H1 (cell line): ENCODE measurements around the gene CGN. TPM values are rescaled to one million over a fixed set of nuclear protein-coding genes. Genes with fewer than 3 reads are reported as not detected.

Experiments
- CTCF ChIA-PET: fragments of 300-600 bp; sonication (Branson Sonifier 250); formaldehyde crosslinking; loops from one replicate; lab custom pipeline; 2021; ENCODE audit not compliant: partially characterized antibody; lab: Charles Lee
- POLR2A ChIA-PET: fragments of 300-600 bp; sonication (Branson Sonifier 250); formaldehyde crosslinking; loops from one replicate; lab custom pipeline; 2021; ENCODE audit warnings: inconsistent platforms; ENCODE audit not compliant: partially characterized antibody; lab: Charles Lee
- DNase-seq, 2 experiments: peaks; one replicate each; pipeline versions ENCODE4 v3.0.0 to v3.0.0-alpha.2; 2010 to 2022; ENCODE audit warnings: low spot score in 2 of 2, low read depth in 1 of 2, mixed read lengths in 1 of 2
- FAIRE-seq: peaks from 2 replicates; lab custom pipeline; 2011; peaks lifted over from hg19 to GRCh38; lab: Jason Lieb, UNC
- H2AFZ ChIP-seq: 2 replicates; pipeline ENCODE4 v1.8.1; 2012; ENCODE audit warnings: low read length, inconsistent platforms
- H2AK5ac ChIP-seq: 2 replicates; pipeline ENCODE4 v1.6.1; 2013; ENCODE audit warnings: low read depth, low read length
- H2BK120ac ChIP-seq: replicated peaks from 2 replicates; pipeline ENCODE3; 2013; ENCODE audit warnings: low read depth, low read length, inconsistent platforms
- H2BK12ac ChIP-seq: 2 replicates; pipeline ENCODE4 v1.6.1; 2013; ENCODE audit warnings: low read depth, low read length
- H2BK15ac ChIP-seq: 2 replicates; pipeline ENCODE4 v1.6.1; 2013; ENCODE audit warnings: low read length
- H2BK20ac ChIP-seq: 2 replicates; pipeline ENCODE4 v1.6.1; 2013; ENCODE audit warnings: low read length
- H2BK5ac ChIP-seq: 2 replicates; pipeline ENCODE4 v1.6.1; 2013; ENCODE audit warnings: low read depth, low read length
- H3K14ac ChIP-seq: 2 replicates; pipeline ENCODE4 v1.6.1; 2013; ENCODE audit warnings: inconsistent platforms; ENCODE audit not compliant: insufficient read length
- H3K18ac ChIP-seq: 2 replicates; pipeline ENCODE4 v1.6.1; 2013; ENCODE audit warnings: low read length; ENCODE audit errors: extremely low read depth
- H3K23ac ChIP-seq: 2 replicates; pipeline ENCODE4 v1.6.1; 2013; ENCODE audit warnings: inconsistent platforms; ENCODE audit not compliant: insufficient read length
- H3K23me2 ChIP-seq: 2 replicates; pipeline ENCODE4 v1.6.1; 2013; ENCODE audit warnings: low read depth, low read length
- H3K27ac ChIP-seq: 2 replicates; pipeline ENCODE4 v1.6.1; 2011; ENCODE audit warnings: low read depth, low read length, inconsistent platforms
- H3K27me3 ChIP-seq, 4 experiments: replicated peaks in 1 of 4; 1 replicate in 1 of 4; 2 replicates in 3 of 4; pipeline versions ENCODE4 v1.6.1 to v1.8.1; 2011 to 2013; ENCODE audit warnings: low read length in 3 of 4, mild to moderate bottlenecking in 3 of 4, inconsistent platforms in 2 of 4, mixed read lengths in 2 of 4, moderate library complexity in 1 of 4; ENCODE audit not compliant: control insufficient read depth in 3 of 4, insufficient read depth in 3 of 4; ENCODE audit errors: extremely low read depth in 1 of 4
- H3K36me3 ChIP-seq, 4 experiments: 2 replicates each; pipeline versions ENCODE4 v1.6.1 to v1.8.1; 2011 to 2013; ENCODE audit warnings: mild to moderate bottlenecking in 4 of 4, low read length in 3 of 4, moderate library complexity in 2 of 4, control low read depth in 1 of 4, inconsistent platforms in 1 of 4; ENCODE audit not compliant: insufficient read depth in 4 of 4, control insufficient read depth in 2 of 4
- H3K4ac ChIP-seq: replicated peaks from 2 replicates; pipeline ENCODE3; 2013; ENCODE audit warnings: low read length, low read depth, mixed read lengths, inconsistent platforms; ENCODE audit not compliant: insufficient read length
- H3K4me1 ChIP-seq, 4 experiments: replicated peaks in 1 of 4; 1 replicate in 1 of 4; 2 replicates in 3 of 4; pipeline versions ENCODE4 v1.6.1 to v1.8.1; 2011 to 2013; ENCODE audit warnings: low read length in 3 of 4, inconsistent platforms in 2 of 4, mixed read lengths in 1 of 4; ENCODE audit not compliant: insufficient read depth in 4 of 4, control insufficient read depth in 3 of 4
- H3K4me2 ChIP-seq, 2 experiments: 2 replicates each; pipeline versions ENCODE4 v1.6.1 to v1.8.1; 2011 to 2013; ENCODE audit warnings: low read depth in 2 of 2, low read length in 2 of 2, control low read depth in 1 of 2, inconsistent platforms in 1 of 2, mild to moderate bottlenecking in 1 of 2; ENCODE audit not compliant: insufficient read depth in 1 of 2
- H3K4me3 ChIP-seq, 4 experiments: fragments of 200-600, 300-600 bp in 1 of 4; sonication (generic), shearing (Covaris generic), sonication (Bioruptor Twin) in 1 of 4; 2 replicates each; pipeline versions ENCODE4 v1.5.1 to v1.8.1; 2011 to 2016; ENCODE audit warnings: low read length in 4 of 4, low read depth in 3 of 4, control low read depth in 2 of 4, inconsistent platforms in 2 of 4, mild to moderate bottlenecking in 2 of 4, mixed read lengths in 1 of 4, moderate library complexity in 1 of 4; ENCODE audit not compliant: insufficient read depth in 2 of 4; ENCODE audit errors: extremely low read depth in 1 of 4
- H3K56ac ChIP-seq: replicated peaks from 2 replicates; pipeline ENCODE3; 2013; ENCODE audit warnings: low read depth, mild to moderate bottlenecking, mixed read lengths, low read length, inconsistent platforms; ENCODE audit not compliant: insufficient read length
- H3K79me1 ChIP-seq: 2 replicates; pipeline ENCODE4 v1.6.1; 2013; ENCODE audit warnings: low read depth, low read length, control low read depth
- H3K79me2 ChIP-seq, 2 experiments: 2 replicates each; pipeline versions ENCODE4 v1.6.1 to v1.8.1; 2012 to 2013; ENCODE audit warnings: low read length in 2 of 2, mild to moderate bottlenecking in 2 of 2, inconsistent platforms in 1 of 2; ENCODE audit not compliant: insufficient read depth in 2 of 2, control insufficient read depth in 1 of 2
- H3K9ac ChIP-seq, 4 experiments: replicated peaks in 1 of 4; 1 replicate in 1 of 4; 2 replicates in 3 of 4; pipeline versions ENCODE4 v1.6.1 to v1.8.1; 2011 to 2013; ENCODE audit warnings: low read depth in 3 of 4, low read length in 3 of 4, control low read depth in 2 of 4, mild to moderate bottlenecking in 2 of 4, moderate library complexity in 2 of 4, inconsistent platforms in 1 of 4; ENCODE audit errors: extremely low read depth in 1 of 4
- H3K9me3 ChIP-seq, 2 experiments: 2 replicates each; pipeline versions ENCODE4 v1.6.1 to v1.8.1; 2012 to 2013; ENCODE audit warnings: mild to moderate bottlenecking in 2 of 2, moderate library complexity in 2 of 2, control low read depth in 1 of 2, inconsistent platforms in 1 of 2, low read depth in 1 of 2, low read length in 1 of 2, mixed read lengths in 1 of 2; ENCODE audit not compliant: insufficient read depth in 2 of 2
- H4K20me1 ChIP-seq, 2 experiments: replicated peaks in 1 of 2; 2 replicates each; pipeline versions ENCODE3 to v1.8.1; 2011 to 2013; ENCODE audit warnings: inconsistent platforms in 2 of 2, low read length in 2 of 2, mild to moderate bottlenecking in 1 of 2; ENCODE audit not compliant: insufficient read depth in 2 of 2, control insufficient read depth in 1 of 2
- H4K5ac ChIP-seq: 2 replicates; pipeline ENCODE4 v1.6.1; 2013; ENCODE audit warnings: low read length, low read depth, mixed read lengths, inconsistent platforms; ENCODE audit not compliant: insufficient read length
- H4K8ac ChIP-seq: 2 replicates; pipeline ENCODE4 v1.8.0; 2013; ENCODE audit warnings: mild to moderate bottlenecking, moderate library complexity, low read length, inconsistent platforms; ENCODE audit not compliant: insufficient read depth; ENCODE audit errors: extremely low read depth
- H4K91ac ChIP-seq: replicated peaks from 2 replicates; pipeline ENCODE3; 2013; ENCODE audit warnings: low read length, mixed read lengths, inconsistent platforms; ENCODE audit not compliant: insufficient read length
- CBX5 ChIP-seq: fragments of 300-800, 300-1000 bp; sonication (generic); IDR thresholded peaks from 2 replicates; pipeline ENCODE4 v1.7.1; 2016; ENCODE audit warnings: antibody characterized with exemption, low read length, low read depth
- CBX8 ChIP-seq: fragments of 300-800, 300-1000 bp; sonication (generic); IDR thresholded peaks from 2 replicates; pipeline ENCODE4 v1.7.1; 2016; ENCODE audit warnings: low read depth, low read length, borderline replicate concordance
- TEAD4 ChIP-seq: IDR thresholded peaks from 2 replicates; pipeline ENCODE4 v1.6.1; 2012; ENCODE audit warnings: low read depth, low read length, inconsistent platforms, mixed read lengths
- WGBS, 2 experiments: shearing (Covaris generic) in 1 of 2; methylation state at CpG; one replicate each; pipeline versions ENCODE4 v1.1.6 to v1.1.7; 2013 to 2015; ENCODE audit warnings: low lambda C conversion rate in 2 of 2, mixed read lengths in 2 of 2, inconsistent platforms in 1 of 2, low coverage in 1 of 2, missing lambda C conversion rate in 1 of 2; ENCODE audit not compliant: insufficient replicate concordance in 2 of 2, insufficient coverage in 1 of 2, insufficient read length in 1 of 2; ENCODE audit errors: extremely low coverage in 1 of 2, missing lambda C conversion rate in 1 of 2; 5-methylcytosine and 5-hydroxymethylcytosine counted together
- polyA plus RNA-seq, 7 experiments: library from polyadenylated mRNA; depleted of rRNA in 3 of 7; stranded (reverse) in 5 of 7; unstranded in 2 of 7; fragments of >200 nt in 5 of 7; fragments of 200-250 nt in 2 of 7; gene quantifications; 1 replicate in 5 of 7; 2 replicates in 1 of 7; 4 replicates in 1 of 7; pipeline versions ENCODE4 v1.2.1 to v1.2.3, GENCODE V29; 2011 to 2013; ENCODE audit warnings: missing spikeins in 2 of 7, mixed read lengths in 2 of 7
- total RNA-seq: library from RNA; stranded (reverse); fragmentation: NEBNext Ultra II Directional; extraction: Animal tissue kit (Norgen Biotek cat#: 25700); gene quantifications from 2 replicates; pipeline ENCODE4 v1.2.1, GENCODE V29; 2021

Gene CGN
- total and polyA plus RNA-seq, 2 of the 8 experiments (the other 6 are each of a cell fraction or from before 2014, with no cell fraction given) = 15.9 to 52.7 TPM

DNA sequence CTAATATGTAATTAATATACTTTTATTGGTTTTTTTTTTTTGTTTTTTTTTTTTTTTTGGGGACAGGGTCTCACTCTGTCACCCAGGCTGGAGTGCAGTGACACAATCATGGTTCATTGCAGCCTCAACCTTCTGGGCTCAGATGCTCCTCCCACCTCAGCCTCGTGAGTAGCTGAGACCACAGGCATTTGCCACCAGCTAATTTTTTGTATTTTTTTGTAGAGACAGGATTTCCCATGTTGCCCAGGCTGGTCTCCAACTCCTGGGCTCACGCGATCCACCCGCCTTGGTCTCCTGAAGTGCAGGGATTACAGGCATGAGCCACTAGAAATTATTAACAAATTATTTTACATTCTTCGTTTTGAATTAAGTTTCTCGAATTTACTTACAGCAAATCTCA is 35.1 kb upstream of the CGN start:
- no peaks in the 10 kb centered on the region for H3K79me2 ChIP-seq
- H4K91ac ChIP-seq = no peak overlapping the region
- TF ChIP-seq TEAD4 = no peak
- TF ChIP-seq CBX5 = no peak
- TF ChIP-seq CBX8 = no peak
- no peak overlapping the region for H3K27ac ChIP-seq
- H2AK5ac ChIP-seq = no peak overlapping the region
- H4K20me1 ChIP-seq = no peaks in the 10 kb centered on the region
- ChIA-PET CTCF (interaction anchor here (1.1 to 2.7 kb wide), 6 partner anchors 9 to 57 kb away, joined by 3 to 11 read pairs (median 5); partner anchors contain the start of gene POGZ), POLR2A (interaction anchor here (2.6 to 8.6 kb wide), 2 partner anchors 16 to 65 kb away, joined by 13 to 91 read pairs; partner anchors contain the start of gene POGZ)
- no peak overlapping the region for H3K4me3 ChIP-seq
- H2AFZ ChIP-seq = 0 out of 2 replicates have a peak overlapping the region, but pooled peaks have one; percentile 16
- no peak overlapping the region for H2BK20ac ChIP-seq
- no peak overlapping the region for H2BK5ac ChIP-seq
- no peaks in the 10 kb centered on the region for H3K9me3 ChIP-seq
- no peak overlapping the region for H3K56ac ChIP-seq
- no peak overlapping the region for H2BK15ac ChIP-seq
- H4K5ac ChIP-seq = no peak overlapping the region
- H3K79me1 ChIP-seq = no peaks in the 10 kb centered on the region
- H3K4ac ChIP-seq = no peak overlapping the region
- no peak overlapping the region for H4K8ac ChIP-seq
- H3K9ac ChIP-seq = no peak overlapping the region
- no peak overlapping the region for H2BK12ac ChIP-seq
- no peaks in the 10 kb centered on the region; a peak in 1 of 7 replicates for H3K4me1 ChIP-seq
- FAIRE-seq (no peak), DNase-seq (no peak)
- no peak overlapping the region for H2BK120ac ChIP-seq
- H3K36me3 ChIP-seq = no peaks in the 10 kb centered on the region
- no peaks in the 10 kb centered on the region for H3K23me2 ChIP-seq
- no peak overlapping the region for H3K14ac ChIP-seq
- H3K27me3 ChIP-seq = no peaks in the 10 kb centered on the region
- WGBS, 2 experiments = 88% methylated on average over 6 of the region's 6 CpGs; no CpG with 5 or more reads in 1 of the 2 experiments
- H3K23ac ChIP-seq = no peak overlapping the region
- no peak overlapping the region for H3K4me2 ChIP-seq
- H3K18ac ChIP-seq = no peak overlapping the region
